H1 (cell line): ENCODE results near the gene RERE. TPM values are rescaled to one million over a fixed set of nuclear protein-coding genes. Genes with fewer than 3 reads are reported as not detected.

Experiments used
- CTCF ChIA-PET: fragments of 300-600 bp; sonication (Branson Sonifier 250); formaldehyde crosslinking; loops from one replicate; lab custom pipeline; 2021; ENCODE audit not compliant: partially characterized antibody; lab: Charles Lee
- POLR2A ChIA-PET: fragments of 300-600 bp; sonication (Branson Sonifier 250); formaldehyde crosslinking; loops from one replicate; lab custom pipeline; 2021; ENCODE audit warnings: inconsistent platforms; ENCODE audit not compliant: partially characterized antibody; lab: Charles Lee
- DNase-seq, 2 experiments: peaks; one replicate each; pipeline versions ENCODE4 v3.0.0 to v3.0.0-alpha.2; 2010 to 2022; ENCODE audit warnings: low spot score in 2 of 2, low read depth in 1 of 2, mixed read lengths in 1 of 2
- FAIRE-seq: peaks from 2 replicates; lab custom pipeline; 2011; peaks lifted over from hg19 to GRCh38; lab: Jason Lieb, UNC
- H2AFZ ChIP-seq: 2 replicates; pipeline ENCODE4 v1.8.1; 2012; ENCODE audit warnings: low read length, inconsistent platforms
- H2AK5ac ChIP-seq: 2 replicates; pipeline ENCODE4 v1.6.1; 2013; ENCODE audit warnings: low read depth, low read length
- H2BK120ac ChIP-seq: replicated peaks from 2 replicates; pipeline ENCODE3; 2013; ENCODE audit warnings: low read depth, low read length, inconsistent platforms
- H2BK12ac ChIP-seq: 2 replicates; pipeline ENCODE4 v1.6.1; 2013; ENCODE audit warnings: low read depth, low read length
- H2BK15ac ChIP-seq: 2 replicates; pipeline ENCODE4 v1.6.1; 2013; ENCODE audit warnings: low read length
- H2BK20ac ChIP-seq: 2 replicates; pipeline ENCODE4 v1.6.1; 2013; ENCODE audit warnings: low read length
- H2BK5ac ChIP-seq: 2 replicates; pipeline ENCODE4 v1.6.1; 2013; ENCODE audit warnings: low read depth, low read length
- H3K14ac ChIP-seq: 2 replicates; pipeline ENCODE4 v1.6.1; 2013; ENCODE audit warnings: inconsistent platforms; ENCODE audit not compliant: insufficient read length
- H3K18ac ChIP-seq: 2 replicates; pipeline ENCODE4 v1.6.1; 2013; ENCODE audit warnings: low read length; ENCODE audit errors: extremely low read depth
- H3K23ac ChIP-seq: 2 replicates; pipeline ENCODE4 v1.6.1; 2013; ENCODE audit warnings: inconsistent platforms; ENCODE audit not compliant: insufficient read length
- H3K23me2 ChIP-seq: 2 replicates; pipeline ENCODE4 v1.6.1; 2013; ENCODE audit warnings: low read depth, low read length
- H3K27ac ChIP-seq: 2 replicates; pipeline ENCODE4 v1.6.1; 2011; ENCODE audit warnings: low read depth, low read length, inconsistent platforms
- H3K27me3 ChIP-seq, 4 experiments: replicated peaks in 1 of 4; 1 replicate in 1 of 4; 2 replicates in 3 of 4; pipeline versions ENCODE4 v1.6.1 to v1.8.1; 2011 to 2013; ENCODE audit warnings: low read length in 3 of 4, mild to moderate bottlenecking in 3 of 4, inconsistent platforms in 2 of 4, mixed read lengths in 2 of 4, moderate library complexity in 1 of 4; ENCODE audit not compliant: control insufficient read depth in 3 of 4, insufficient read depth in 3 of 4; ENCODE audit errors: extremely low read depth in 1 of 4
- H3K36me3 ChIP-seq, 4 experiments: 2 replicates each; pipeline versions ENCODE4 v1.6.1 to v1.8.1; 2011 to 2013; ENCODE audit warnings: mild to moderate bottlenecking in 4 of 4, low read length in 3 of 4, moderate library complexity in 2 of 4, control low read depth in 1 of 4, inconsistent platforms in 1 of 4; ENCODE audit not compliant: insufficient read depth in 4 of 4, control insufficient read depth in 2 of 4
- H3K4ac ChIP-seq: replicated peaks from 2 replicates; pipeline ENCODE3; 2013; ENCODE audit warnings: low read length, low read depth, mixed read lengths, inconsistent platforms; ENCODE audit not compliant: insufficient read length
- H3K4me1 ChIP-seq, 4 experiments: replicated peaks in 1 of 4; 1 replicate in 1 of 4; 2 replicates in 3 of 4; pipeline versions ENCODE4 v1.6.1 to v1.8.1; 2011 to 2013; ENCODE audit warnings: low read length in 3 of 4, inconsistent platforms in 2 of 4, mixed read lengths in 1 of 4; ENCODE audit not compliant: insufficient read depth in 4 of 4, control insufficient read depth in 3 of 4
- H3K4me2 ChIP-seq, 2 experiments: 2 replicates each; pipeline versions ENCODE4 v1.6.1 to v1.8.1; 2011 to 2013; ENCODE audit warnings: low read depth in 2 of 2, low read length in 2 of 2, control low read depth in 1 of 2, inconsistent platforms in 1 of 2, mild to moderate bottlenecking in 1 of 2; ENCODE audit not compliant: insufficient read depth in 1 of 2
- H3K4me3 ChIP-seq, 4 experiments: fragments of 200-600, 300-600 bp in 1 of 4; sonication (generic), shearing (Covaris generic), sonication (Bioruptor Twin) in 1 of 4; 2 replicates each; pipeline versions ENCODE4 v1.5.1 to v1.8.1; 2011 to 2016; ENCODE audit warnings: low read length in 4 of 4, low read depth in 3 of 4, control low read depth in 2 of 4, inconsistent platforms in 2 of 4, mild to moderate bottlenecking in 2 of 4, mixed read lengths in 1 of 4, moderate library complexity in 1 of 4; ENCODE audit not compliant: insufficient read depth in 2 of 4; ENCODE audit errors: extremely low read depth in 1 of 4
- H3K56ac ChIP-seq: replicated peaks from 2 replicates; pipeline ENCODE3; 2013; ENCODE audit warnings: low read depth, mild to moderate bottlenecking, mixed read lengths, low read length, inconsistent platforms; ENCODE audit not compliant: insufficient read length
- H3K79me1 ChIP-seq: 2 replicates; pipeline ENCODE4 v1.6.1; 2013; ENCODE audit warnings: low read depth, low read length, control low read depth
- H3K79me2 ChIP-seq, 2 experiments: 2 replicates each; pipeline versions ENCODE4 v1.6.1 to v1.8.1; 2012 to 2013; ENCODE audit warnings: low read length in 2 of 2, mild to moderate bottlenecking in 2 of 2, inconsistent platforms in 1 of 2; ENCODE audit not compliant: insufficient read depth in 2 of 2, control insufficient read depth in 1 of 2
- H3K9ac ChIP-seq, 4 experiments: replicated peaks in 1 of 4; 1 replicate in 1 of 4; 2 replicates in 3 of 4; pipeline versions ENCODE4 v1.6.1 to v1.8.1; 2011 to 2013; ENCODE audit warnings: low read depth in 3 of 4, low read length in 3 of 4, control low read depth in 2 of 4, mild to moderate bottlenecking in 2 of 4, moderate library complexity in 2 of 4, inconsistent platforms in 1 of 4; ENCODE audit errors: extremely low read depth in 1 of 4
- H3K9me3 ChIP-seq, 2 experiments: 2 replicates each; pipeline versions ENCODE4 v1.6.1 to v1.8.1; 2012 to 2013; ENCODE audit warnings: mild to moderate bottlenecking in 2 of 2, moderate library complexity in 2 of 2, control low read depth in 1 of 2, inconsistent platforms in 1 of 2, low read depth in 1 of 2, low read length in 1 of 2, mixed read lengths in 1 of 2; ENCODE audit not compliant: insufficient read depth in 2 of 2
- H4K20me1 ChIP-seq, 2 experiments: replicated peaks in 1 of 2; 2 replicates each; pipeline versions ENCODE3 to v1.8.1; 2011 to 2013; ENCODE audit warnings: inconsistent platforms in 2 of 2, low read length in 2 of 2, mild to moderate bottlenecking in 1 of 2; ENCODE audit not compliant: insufficient read depth in 2 of 2, control insufficient read depth in 1 of 2
- H4K5ac ChIP-seq: 2 replicates; pipeline ENCODE4 v1.6.1; 2013; ENCODE audit warnings: low read length, low read depth, mixed read lengths, inconsistent platforms; ENCODE audit not compliant: insufficient read length
- H4K8ac ChIP-seq: 2 replicates; pipeline ENCODE4 v1.8.0; 2013; ENCODE audit warnings: mild to moderate bottlenecking, moderate library complexity, low read length, inconsistent platforms; ENCODE audit not compliant: insufficient read depth; ENCODE audit errors: extremely low read depth
- H4K91ac ChIP-seq: replicated peaks from 2 replicates; pipeline ENCODE3; 2013; ENCODE audit warnings: low read length, mixed read lengths, inconsistent platforms; ENCODE audit not compliant: insufficient read length
- CBX5 ChIP-seq: fragments of 300-800, 300-1000 bp; sonication (generic); IDR thresholded peaks from 2 replicates; pipeline ENCODE4 v1.7.1; 2016; ENCODE audit warnings: antibody characterized with exemption, low read length, low read depth
- CREB1 ChIP-seq: IDR thresholded peaks from 2 replicates; pipeline ENCODE4 v1.6.1; 2012; ENCODE audit warnings: inconsistent platforms
- KDM4A ChIP-seq: IDR thresholded peaks from one replicate; pipeline ENCODE4 v1.7.1; 2012; ENCODE audit warnings: low read depth, mild to moderate bottlenecking, moderate library complexity, low read length, inconsistent platforms; ENCODE audit not compliant: severe bottlenecking
- NANOG ChIP-seq: IDR thresholded peaks from 2 replicates; pipeline ENCODE4 v1.6.1; 2011; ENCODE audit warnings: low read length, low read depth, mild to moderate bottlenecking, inconsistent platforms; ENCODE audit not compliant: insufficient read depth, poor library complexity, severe bottlenecking
- RFX5 ChIP-seq: IDR thresholded peaks from 2 replicates; pipeline ENCODE4 v1.6.1; 2011; ENCODE audit warnings: low read depth, low read length, improper control_type of control experiment, borderline replicate concordance
- SAP30 ChIP-seq: fragments of 300-600 bp; sonication (generic); IDR thresholded peaks from 2 replicates; pipeline ENCODE4 v1.7.1; 2012; ENCODE audit warnings: low read length, moderate library complexity, mild to moderate bottlenecking, inconsistent platforms; ENCODE audit not compliant: insufficient read depth, insufficient replicate concordance
- SIN3A ChIP-seq, 2 experiments: IDR thresholded peaks in 1 of 2; conservative IDR thresholded peaks in 1 of 2; 2 replicates each; pipeline ENCODE4 v1.6.1; 2011 to 2012; ENCODE audit warnings: low read length in 2 of 2, improper control_type of control experiment in 1 of 2, low read depth in 1 of 2, mild to moderate bottlenecking in 1 of 2
- SIRT6 ChIP-seq: IDR thresholded peaks from one replicate; pipeline ENCODE4 v1.7.1; 2012; ENCODE audit warnings: low read length, inconsistent platforms
- SP2 ChIP-seq: IDR thresholded peaks from 2 replicates; pipeline ENCODE4 v1.6.1; 2012; ENCODE audit warnings: mild to moderate bottlenecking, low read length, inconsistent platforms
- SUZ12 ChIP-seq: fragments of 200-600 bp; sonication (generic); IDR thresholded peaks from 2 replicates; pipeline ENCODE4 v1.6.1; 2012; ENCODE audit warnings: mild to moderate bottlenecking, inconsistent platforms, low read length, moderate library complexity, mixed read lengths
- YY1 ChIP-seq: IDR thresholded peaks from 2 replicates; pipeline ENCODE4 v1.6.1; 2011; ENCODE audit warnings: low read depth, mild to moderate bottlenecking, low read length
- WGBS, 2 experiments: shearing (Covaris generic) in 1 of 2; methylation state at CpG; one replicate each; pipeline versions ENCODE4 v1.1.6 to v1.1.7; 2013 to 2015; ENCODE audit warnings: low lambda C conversion rate in 2 of 2, mixed read lengths in 2 of 2, inconsistent platforms in 1 of 2, low coverage in 1 of 2, missing lambda C conversion rate in 1 of 2; ENCODE audit not compliant: insufficient replicate concordance in 2 of 2, insufficient coverage in 1 of 2, insufficient read length in 1 of 2; ENCODE audit errors: extremely low coverage in 1 of 2, missing lambda C conversion rate in 1 of 2; 5-methylcytosine and 5-hydroxymethylcytosine counted together
- polyA plus RNA-seq, 7 experiments: library from polyadenylated mRNA; depleted of rRNA in 3 of 7; stranded (reverse) in 5 of 7; unstranded in 2 of 7; fragments of >200 nt in 5 of 7; fragments of 200-250 nt in 2 of 7; gene quantifications; 1 replicate in 5 of 7; 2 replicates in 1 of 7; 4 replicates in 1 of 7; pipeline versions ENCODE4 v1.2.1 to v1.2.3, GENCODE V29; 2011 to 2013; ENCODE audit warnings: missing spikeins in 2 of 7, mixed read lengths in 2 of 7
- total RNA-seq: library from RNA; stranded (reverse); fragmentation: NEBNext Ultra II Directional; extraction: Animal tissue kit (Norgen Biotek cat#: 25700); gene quantifications from 2 replicates; pipeline ENCODE4 v1.2.1, GENCODE V29; 2021
- TF ChIP-seq, protein P1 (sequence below), 3 experiments: IDR thresholded peaks; 1 replicate in 2 of 3; 2 replicates in 1 of 3; pipeline versions ENCODE4 v1.5.1 to v1.6.1; 2011; ENCODE audit warnings: low read length in 3 of 3, mild to moderate bottlenecking in 3 of 3, inconsistent platforms in 2 of 3, low read depth in 1 of 3, moderate library complexity in 1 of 3; ENCODE audit not compliant: insufficient read depth in 1 of 3; ENCODE audit errors: control extremely low read depth in 1 of 3

Gene RERE
- total and polyA plus RNA-seq, 2 of the 8 experiments (the other 6 are each of a cell fraction or from before 2014, with no cell fraction given) = 15.3 to 142 TPM

DNA sequence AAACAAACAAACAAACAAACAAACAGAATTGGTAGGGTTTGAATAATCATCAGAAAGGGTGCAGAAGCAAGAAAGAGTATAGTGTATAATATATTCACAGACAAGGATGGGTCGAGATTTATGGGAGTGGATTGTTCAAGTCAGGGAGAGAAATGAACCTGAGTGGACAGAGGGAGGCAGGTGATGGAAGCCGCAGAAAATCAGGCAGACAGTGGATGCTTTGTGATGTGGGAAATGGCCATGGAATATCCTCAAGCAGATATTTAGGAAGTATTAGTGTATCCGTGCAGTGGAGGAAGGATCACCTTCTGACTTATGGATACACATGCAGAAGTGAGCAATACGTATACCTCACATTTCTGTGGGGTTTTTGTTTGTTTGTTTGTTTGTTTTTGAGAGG lies 513.6 kb downstream of the RERE start:
- WGBS, 2 experiments = 92% methylated on average over 4 of the region's 4 CpGs; no CpG with 5 or more reads in 1 of the 2 experiments
- TF ChIP-seq SP2 (no peak), CREB1 (no peak), SIN3A (conservative IDR thresholded peaks at IDR 0.05 in 1 of 2, IDR thresholded peaks at IDR 0.05 in 1 of 2; ENCODE audit: low read depth in 1 of 2, low read length in 2 of 2) (no peak), NANOG (no peak), CBX5 (no peak), SUZ12 (no peak), SIRT6 (no peak), YY1 (no peak), RFX5 (no peak), SAP30 (no peak), KDM4A (no peak)
- TF ChIP-seq, protein P1, sequence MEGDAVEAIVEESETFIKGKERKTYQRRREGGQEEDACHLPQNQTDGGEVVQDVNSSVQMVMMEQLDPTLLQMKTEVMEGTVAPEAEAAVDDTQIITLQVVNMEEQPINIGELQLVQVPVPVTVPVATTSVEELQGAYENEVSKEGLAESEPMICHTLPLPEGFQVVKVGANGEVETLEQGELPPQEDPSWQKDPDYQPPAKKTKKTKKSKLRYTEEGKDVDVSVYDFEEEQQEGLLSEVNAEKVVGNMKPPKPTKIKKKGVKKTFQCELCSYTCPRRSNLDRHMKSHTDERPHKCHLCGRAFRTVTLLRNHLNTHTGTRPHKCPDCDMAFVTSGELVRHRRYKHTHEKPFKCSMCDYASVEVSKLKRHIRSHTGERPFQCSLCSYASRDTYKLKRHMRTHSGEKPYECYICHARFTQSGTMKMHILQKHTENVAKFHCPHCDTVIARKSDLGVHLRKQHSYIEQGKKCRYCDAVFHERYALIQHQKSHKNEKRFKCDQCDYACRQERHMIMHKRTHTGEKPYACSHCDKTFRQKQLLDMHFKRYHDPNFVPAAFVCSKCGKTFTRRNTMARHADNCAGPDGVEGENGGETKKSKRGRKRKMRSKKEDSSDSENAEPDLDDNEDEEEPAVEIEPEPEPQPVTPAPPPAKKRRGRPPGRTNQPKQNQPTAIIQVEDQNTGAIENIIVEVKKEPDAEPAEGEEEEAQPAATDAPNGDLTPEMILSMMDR (IDR thresholded peaks at IDR 0.05; ENCODE audit: control extremely low read depth in 1 of 3, insufficient read depth in 1 of 3, low read depth in 1 of 3, low read length in 3 of 3) = no peak

More for the DNA sequence above, 513.6 kb downstream of the RERE start:
- no peak overlapping the region for H2BK15ac ChIP-seq
- H2BK20ac ChIP-seq = no peak overlapping the region
- H3K79me2 ChIP-seq = no peaks in the 10 kb centered on the region
- H4K8ac ChIP-seq = no peak overlapping the region
- no peak overlapping the region for H3K18ac ChIP-seq
- H4K20me1 ChIP-seq = no peaks in the 10 kb centered on the region
- no peak for FAIRE-seq
- H2BK120ac ChIP-seq = no peak overlapping the region
- no peak overlapping the region for H2AK5ac ChIP-seq
- H4K5ac ChIP-seq = no peak overlapping the region
- H3K56ac ChIP-seq = no peak overlapping the region
- no peaks in the 10 kb centered on the region for H3K79me1 ChIP-seq
- ChIA-PET POLR2A (no interaction called here), CTCF (interaction anchor here (0.8 to 3.0 kb wide), 3 partner anchors 8 to 288 kb away, joined by 4 to 30 read pairs (median 6); no protein-coding TSS in a partner anchor)
- H3K4me3 ChIP-seq = no peak overlapping the region
- H3K23ac ChIP-seq = no peak overlapping the region
- H2AFZ ChIP-seq = no peak overlapping the region
- no peak overlapping the region for H3K4ac ChIP-seq
- no peaks in the 10 kb centered on the region for H3K36me3 ChIP-seq
- peak overlapping the region; percentile 40 for H4K91ac ChIP-seq
- H3K4me1 ChIP-seq = peaks cover 0 to 12% (median 2%) of the 10 kb centered on the region in 4 experiments; a peak in 2 of 7 replicates
- H3K9me3 ChIP-seq = no peaks in the 10 kb centered on the region
- H3K4me2 ChIP-seq = no peak overlapping the region
- H3K14ac ChIP-seq = no peak overlapping the region
- H3K23me2 ChIP-seq = peaks cover 2% of the 10 kb centered on the region; the same call in 1 of the 2 replicates
- H2BK12ac ChIP-seq = no peak overlapping the region
- DNase-seq = no peak
- no peak overlapping the region for H3K27ac ChIP-seq
- no peak overlapping the region for H2BK5ac ChIP-seq
- no peaks in the 10 kb centered on the region for H3K27me3 ChIP-seq
- no peak overlapping the region for H3K9ac ChIP-seq
